ENCODE measurements around the gene MT2A. TPM values are rescaled to one million over a fixed set of nuclear protein-coding genes. Genes with fewer than 3 reads are reported as not detected.

The MT2A gene
- total and polyA plus RNA-seq, 2 of the 13 experiments (the other 11 are each of a cell fraction or from before 2014, with no cell fraction given), result 135 to 371 TPM

- TF ChIP-seq USF2 (IDR thresholded peaks at IDR 0.05; ENCODE audit: low read depth, low read length), result no peak
- no peak for TF ChIP-seq USF2 (CRISPR knock-in tag; IDR thresholded peaks at IDR 0.05; ENCODE audit: borderline replicate concordance)
- no peak for TF ChIP-seq SALL2 (CRISPR knock-in tag; IDR thresholded peaks at IDR 0.05)
- TF ChIP-seq MXD4 (CRISPR knock-in tag; IDR thresholded peaks at IDR 0.05), result no peak; the same call in 1 of the 2 replicates
- no peak for TF ChIP-seq ADNP (CRISPR knock-in tag; IDR thresholded peaks at IDR 0.05)
- TF ChIP-seq, protein P1, sequence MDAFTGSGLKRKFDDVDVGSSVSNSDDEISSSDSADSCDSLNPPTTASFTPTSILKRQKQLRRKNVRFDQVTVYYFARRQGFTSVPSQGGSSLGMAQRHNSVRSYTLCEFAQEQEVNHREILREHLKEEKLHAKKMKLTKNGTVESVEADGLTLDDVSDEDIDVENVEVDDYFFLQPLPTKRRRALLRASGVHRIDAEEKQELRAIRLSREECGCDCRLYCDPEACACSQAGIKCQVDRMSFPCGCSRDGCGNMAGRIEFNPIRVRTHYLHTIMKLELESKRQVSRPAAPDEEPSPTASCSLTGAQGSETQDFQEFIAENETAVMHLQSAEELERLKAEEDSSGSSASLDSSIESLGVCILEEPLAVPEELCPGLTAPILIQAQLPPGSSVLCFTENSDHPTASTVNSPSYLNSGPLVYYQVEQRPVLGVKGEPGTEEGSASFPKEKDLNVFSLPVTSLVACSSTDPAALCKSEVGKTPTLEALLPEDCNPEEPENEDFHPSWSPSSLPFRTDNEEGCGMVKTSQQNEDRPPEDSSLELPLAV (CRISPR knock-in tag; conservative IDR thresholded peaks at IDR 0.05; ENCODE audit: low read depth), result no peak
- TF ChIP-seq HCFC1 (IDR thresholded peaks at IDR 0.05; ENCODE audit: low read depth, low read length), result no peak
- TF ChIP-seq ZNF121 (CRISPR knock-in tag; IDR thresholded peaks at IDR 0.05), result no peak
- TF ChIP-seq ZNF274 (CRISPR knock-in tag; IDR thresholded peaks at IDR 0.05), result no peak
- TF ChIP-seq KLF13 (CRISPR knock-in tag; IDR thresholded peaks at IDR 0.05), result no peak
- no peak; the same call in 1 of the 2 replicates for TF ChIP-seq SIX1 (CRISPR knock-in tag; IDR thresholded peaks at IDR 0.05; ENCODE audit: borderline replicate concordance)
- no peak for TF ChIP-seq CHD2 (IDR thresholded peaks at IDR 0.05; ENCODE audit: low read depth, low read length)
- TF ChIP-seq ZNF264 (CRISPR knock-in tag; IDR thresholded peaks at IDR 0.05), result no peak
- no peak for TF ChIP-seq HNRNPLL (IDR thresholded peaks at IDR 0.05; ENCODE audit: low read depth, low read length, poor library complexity, severe bottlenecking)
- TF ChIP-seq SP2 (CRISPR knock-in tag; IDR thresholded peaks at IDR 0.05), result no peak
- TF ChIP-seq NFE2L1 (CRISPR knock-in tag; IDR thresholded peaks at IDR 0.05; ENCODE audit: borderline replicate concordance), result no peak
- TF ChIP-seq KLF9 (CRISPR knock-in tag; IDR thresholded peaks at IDR 0.05; ENCODE audit: low read depth), result no peak
- no peak for TF ChIP-seq ZNF891 (CRISPR knock-in tag; IDR thresholded peaks at IDR 0.05)
- TF ChIP-seq JDP2 (CRISPR knock-in tag; IDR thresholded peaks at IDR 0.05; ENCODE audit: borderline replicate concordance), result peak; percentile 22; the same call in 1 of the 2 replicates
- no peak for TF ChIP-seq ZNF24 (IDR thresholded peaks at IDR 0.05)
- TF ChIP-seq MYNN (CRISPR knock-in tag; IDR thresholded peaks at IDR 0.05; ENCODE audit: low read depth), result no peak
- no peak; the same call in 1 of the 2 replicates for TF ChIP-seq EHMT2 (IDR thresholded peaks at IDR 0.05; ENCODE audit: borderline replicate concordance, low read depth, low read length)
- TF ChIP-seq TBL1XR1 (IDR thresholded peaks at IDR 0.05; ENCODE audit: borderline replicate concordance, low read length, partially characterized antibody), result no peak
- TF ChIP-seq KLF6 (CRISPR knock-in tag; IDR thresholded peaks at IDR 0.05), result no peak
- TF ChIP-seq ZNF232 (CRISPR knock-in tag; IDR thresholded peaks at IDR 0.05; ENCODE audit: borderline replicate concordance), result no peak
- no peak for TF ChIP-seq RFXAP (CRISPR knock-in tag; IDR thresholded peaks at IDR 0.05; ENCODE audit: borderline replicate concordance)
- TF ChIP-seq RBM22 (optimal IDR thresholded peaks at IDR 0.05; ENCODE audit: low read length), result no peak
- no peak for TF ChIP-seq RARG (CRISPR knock-in tag; IDR thresholded peaks at IDR 0.05; ENCODE audit: low read depth)
- TF ChIP-seq CBX1 (IDR thresholded peaks at IDR 0.05; ENCODE audit: low read depth), result no peak
- no peak for TF ChIP-seq HMG20A (CRISPR knock-in tag; IDR thresholded peaks at IDR 0.05; ENCODE audit: borderline replicate concordance)
- no peak for TF ChIP-seq HOXA3 (CRISPR knock-in tag; IDR thresholded peaks at IDR 0.05)
These were observed 1.8 kb upstream of the MT2A start (continued) for GRCh38 chr16:56606476-56607108.
